Lung (tissue), 12 donors: ENCODE results near the gene TFCP2. TPM values are rescaled to one million over a fixed set of nuclear protein-coding genes. Genes with fewer than 3 reads are reported as not detected.

Experiments
- ATAC-seq: fragments of 200-7000 bp; cut with Tn5 transposase; one replicate; pipeline ENCODE4 v1.9.1; 2020; ENCODE audit warnings: moderate number of reproducible peaks; ENCODE audit not compliant: insufficient read depth, low FRiP score
- DNase-seq, 3 donors: peaks; one replicate each; pipeline ENCODE4 v3.0.0-alpha.2; 2013 to 2017
- H3K27ac ChIP-seq, 2 donors: one replicate each; pipeline ENCODE4 v1.5.1; 2013; ENCODE audit warnings: mild to moderate bottlenecking in 2 of 2, moderate library complexity in 2 of 2, control low read depth in 1 of 2, inconsistent platforms in 1 of 2, low read depth in 1 of 2, low read length in 1 of 2
- H3K27me3 ChIP-seq, 3 donors: one replicate each; pipeline ENCODE4 v1.5.1; 2013; ENCODE audit warnings: low read length in 2 of 3; ENCODE audit not compliant: control insufficient read depth in 3 of 3, insufficient read depth in 3 of 3
- H3K36me3 ChIP-seq, 4 donors: one replicate each; pipeline ENCODE4 v1.5.1; 2013; ENCODE audit warnings: low read length in 4 of 4, mild to moderate bottlenecking in 1 of 4, moderate library complexity in 1 of 4; ENCODE audit not compliant: control insufficient read depth in 4 of 4, insufficient read depth in 4 of 4
- H3K4me1 ChIP-seq, 5 donors: one replicate each; pipeline ENCODE4 v1.5.1; 2013; ENCODE audit warnings: low read length in 5 of 5, mild to moderate bottlenecking in 2 of 5, moderate library complexity in 1 of 5; ENCODE audit not compliant: control insufficient read depth in 5 of 5, insufficient read depth in 5 of 5
- H3K4me3 ChIP-seq: one replicate; pipeline ENCODE4 v1.5.1; 2013; ENCODE audit warnings: mild to moderate bottlenecking, control low read depth, moderate library complexity
- H3K9ac ChIP-seq, 2 donors: one replicate each; pipeline ENCODE4 v1.5.1; 2013; ENCODE audit warnings: low read length in 2 of 2, control low read depth in 1 of 2; ENCODE audit not compliant: insufficient read depth in 1 of 2
- H3K9me3 ChIP-seq, 4 donors: one replicate each; pipeline ENCODE4 v1.5.1; 2013; ENCODE audit warnings: low read length in 3 of 4, mild to moderate bottlenecking in 1 of 4, moderate library complexity in 1 of 4; ENCODE audit not compliant: control insufficient read depth in 4 of 4, insufficient read depth in 3 of 4
- whole genome bisulfite sequencing, 2 donors: extraction: QIAGEN DNeasy Blood & Tissue Kit; methylation state at CpG; one replicate each; pipeline ENCODE4 v1.1.7; 2013; 5-methylcytosine and 5-hydroxymethylcytosine counted together
- polyA plus RNA-seq, 2 donors: library from polyadenylated mRNA; stranded (reverse); fragments of 200-250 nt; gene quantifications; one replicate each; pipeline ENCODE4 v1.2.1, GENCODE V29; 2013
- total RNA-seq, 2 donors: library from RNA; depleted of rRNA in 1 of 2; stranded (reverse); fragments of >200 nt in 1 of 2; gene quantifications; one replicate each; pipeline ENCODE4 v1.2.1, GENCODE V29; 2014 to 2021
- TF ChIP-seq, protein P1 (sequence below): IDR thresholded peaks from 2 replicates; pipeline ENCODE4 v1.5.1; 2012; ENCODE audit warnings: mild to moderate bottlenecking; ENCODE audit errors: control extremely low read depth, extremely low read depth
- donor health status: control.
- donor health status: control.
- donor health status: Bipolar disorder and iron deficiency.
- donor health status: healthy.
- donor health status: DM: yes; HTN: yes; CAD: no.

TFCP2 gene
- total and polyA plus RNA-seq, 4 donors = 9.6 to 27.5 (median 19.0) TPM

DNA sequence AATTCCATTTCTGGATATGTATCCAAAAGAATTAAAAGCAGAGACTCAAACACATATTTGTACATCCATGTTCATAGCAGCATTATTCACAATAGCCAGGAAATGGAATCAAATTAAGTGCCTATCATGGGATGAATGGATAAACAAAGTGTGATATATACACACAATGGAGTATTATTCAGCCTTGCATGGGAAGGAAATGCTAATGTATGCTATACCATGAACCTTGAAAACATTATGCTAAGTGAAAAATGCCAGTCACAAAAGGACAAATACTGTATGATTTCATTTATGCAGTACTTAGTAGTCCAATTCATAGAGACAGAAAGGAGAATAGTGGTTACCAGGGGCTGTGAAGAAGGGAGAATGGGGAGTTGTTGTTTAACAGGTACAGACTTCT, 57.4 kb downstream of the TFCP2 start:
- no peak for ATAC-seq
- H3K36me3 ChIP-seq = peaks cover 6 to 21% (median 15%) of the 10 kb centered on the region in 4 donors

DNA sequence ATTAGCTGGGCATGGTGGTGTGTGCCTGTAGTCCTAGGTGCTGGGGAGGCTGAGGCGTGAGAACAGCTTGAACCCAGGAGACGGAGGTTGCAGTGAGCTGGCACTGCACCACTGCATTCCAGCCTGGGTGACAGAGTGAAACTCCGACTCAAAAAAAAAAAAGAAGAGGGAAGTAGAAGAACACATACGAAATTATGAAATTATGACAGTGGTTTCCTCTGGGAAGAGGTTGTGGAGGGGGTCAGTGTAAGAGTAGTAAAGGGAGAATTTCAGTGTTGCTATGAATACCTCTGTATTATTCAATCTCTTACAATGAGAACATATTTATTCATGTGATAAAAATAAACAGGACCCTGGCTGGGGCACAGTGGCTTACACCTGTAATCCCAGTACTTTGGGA, 64.8 kb downstream of the TFCP2 start:
- 52 to 76% methylated on average over 4 of the region's 4 CpGs for WGBS, 2 donors
- Histone ChIP-seq H3K27me3 (no peaks in the 10 kb centered on the region), H3K4me3 (no peak overlapping the region), H3K27ac (no peak overlapping the region), H3K9ac (no peak overlapping the region), H3K36me3 (peaks cover 13 to 39% (median 29%) of the 10 kb centered on the region in 4 donors), H3K9me3 (no peaks in the 10 kb centered on the region), H3K4me1 (no peaks in the 10 kb centered on the region)
- TF ChIP-seq, protein P1, sequence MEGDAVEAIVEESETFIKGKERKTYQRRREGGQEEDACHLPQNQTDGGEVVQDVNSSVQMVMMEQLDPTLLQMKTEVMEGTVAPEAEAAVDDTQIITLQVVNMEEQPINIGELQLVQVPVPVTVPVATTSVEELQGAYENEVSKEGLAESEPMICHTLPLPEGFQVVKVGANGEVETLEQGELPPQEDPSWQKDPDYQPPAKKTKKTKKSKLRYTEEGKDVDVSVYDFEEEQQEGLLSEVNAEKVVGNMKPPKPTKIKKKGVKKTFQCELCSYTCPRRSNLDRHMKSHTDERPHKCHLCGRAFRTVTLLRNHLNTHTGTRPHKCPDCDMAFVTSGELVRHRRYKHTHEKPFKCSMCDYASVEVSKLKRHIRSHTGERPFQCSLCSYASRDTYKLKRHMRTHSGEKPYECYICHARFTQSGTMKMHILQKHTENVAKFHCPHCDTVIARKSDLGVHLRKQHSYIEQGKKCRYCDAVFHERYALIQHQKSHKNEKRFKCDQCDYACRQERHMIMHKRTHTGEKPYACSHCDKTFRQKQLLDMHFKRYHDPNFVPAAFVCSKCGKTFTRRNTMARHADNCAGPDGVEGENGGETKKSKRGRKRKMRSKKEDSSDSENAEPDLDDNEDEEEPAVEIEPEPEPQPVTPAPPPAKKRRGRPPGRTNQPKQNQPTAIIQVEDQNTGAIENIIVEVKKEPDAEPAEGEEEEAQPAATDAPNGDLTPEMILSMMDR = no peak
- DNase-seq (no peak), ATAC-seq (no peak)

More for the DNA sequence above, 57.4 kb downstream of the TFCP2 start:
- H3K9me3 ChIP-seq = no peaks in the 10 kb centered on the region
- TF ChIP-seq, protein P1 = no peak
- no peaks in the 10 kb centered on the region for H3K4me1 ChIP-seq
- no peaks in the 10 kb centered on the region for H3K27me3 ChIP-seq
- H3K27ac ChIP-seq = no peak overlapping the region
- H3K4me3 ChIP-seq = no peak overlapping the region
- DNase-seq = no peak
- no peak overlapping the region for H3K9ac ChIP-seq

DNA sequence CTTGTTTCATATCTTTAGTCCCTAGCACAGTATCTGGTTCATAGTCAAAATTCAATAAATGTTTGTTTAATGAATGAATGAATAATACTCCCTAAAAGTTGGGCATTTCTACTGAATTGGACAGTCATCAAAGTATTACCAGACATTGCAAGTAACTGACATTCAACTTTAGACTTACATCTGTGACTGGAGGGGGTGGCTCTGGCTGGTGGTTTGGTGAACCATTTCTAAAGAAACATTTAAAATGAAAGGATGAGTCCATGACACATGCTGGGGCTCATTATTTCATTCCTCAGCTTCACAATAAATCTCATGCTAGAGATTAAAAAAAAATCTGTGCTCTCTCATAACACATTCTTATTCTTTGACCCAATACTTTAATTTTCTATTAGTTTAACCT, 69.0 kb downstream of the TFCP2 start:
- H3K9ac ChIP-seq = no peak overlapping the region
- H3K27ac ChIP-seq = no peak overlapping the region
- ATAC-seq (no peak), DNase-seq (no peak)
- H3K27me3 ChIP-seq = no peaks in the 10 kb centered on the region
- H3K9me3 ChIP-seq = no peaks in the 10 kb centered on the region
- H3K4me3 ChIP-seq = no peak overlapping the region
- peaks cover 20 to 51% (median 32%) of the 10 kb centered on the region in 4 donors for H3K36me3 ChIP-seq
- H3K4me1 ChIP-seq = no peaks in the 10 kb centered on the region
- TF ChIP-seq, protein P1 = no peak

DNA sequence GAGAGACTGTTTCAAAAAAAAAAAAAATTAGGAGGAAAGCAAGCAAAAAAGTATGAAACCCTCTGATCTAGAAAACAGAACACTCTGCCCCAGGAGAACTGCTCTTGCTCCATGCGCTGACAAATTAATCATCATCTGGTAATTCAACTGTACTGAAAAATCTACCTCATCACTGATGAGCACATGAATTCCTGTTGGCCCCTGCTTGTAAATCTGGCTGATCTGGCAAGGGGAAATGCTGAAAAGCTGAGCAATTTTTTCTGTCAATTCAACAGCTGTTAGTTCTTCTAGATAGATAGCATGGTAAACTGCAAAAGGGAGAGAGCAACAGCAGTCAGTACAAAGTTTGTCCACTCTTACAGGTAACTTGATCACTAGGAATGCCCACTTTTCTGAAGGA, 74.3 kb downstream of the TFCP2 start:
- WGBS, 2 donors = 98 to 100% methylated on average over 1 of the region's 1 CpG
- no peaks in the 10 kb centered on the region for H3K9me3 ChIP-seq
- no peaks in the 10 kb centered on the region for H3K4me1 ChIP-seq
- H3K27me3 ChIP-seq = no peaks in the 10 kb centered on the region
- H3K36me3 ChIP-seq = peaks cover 26 to 48% (median 33%) of the 10 kb centered on the region in 4 donors
- no peak overlapping the region for H3K9ac ChIP-seq
- TF ChIP-seq, protein P1 = no peak
- DNase-seq = no peak
- H3K4me3 ChIP-seq = no peak overlapping the region
- no peak overlapping the region for H3K27ac ChIP-seq
- ATAC-seq = no peak
